ENCODE data around the gene CDIPT. TPM values are rescaled to one million over a fixed set of nuclear protein-coding genes. Genes with fewer than 3 reads are reported as not detected.
A peak's percentile ranks its signal among the peaks of the same experiment; 100 is the strongest.
"Not testable (repeated sequence)": the region's sequence is repeated elsewhere in the genome, so short reads cannot be mapped to it uniquely, and the experiment has no call there.

CDIPT gene
- polyA plus RNA-seq (ENCODE audit: insufficient read depth in 1 of 5, insufficient read length in 5 of 5, low replicate concordance in 1 of 5) = 10 to 100 TPM; 62.4 to 94.6 (median 84.3) TPM
- long read RNA-seq, donor 1, transcript CDIPT-201 (6 exons, 2,353 nt) = major isoform, 27 of 46 reads
- long read RNA-seq, donor 1, partial matches to known transcripts = 16 of 46 reads
- long read RNA-seq, donor 1, other reads (novel, unspliced or antisense) = 0 of 46 reads
- long read RNA-seq, donor 2, transcript CDIPT-201 (6 exons, 2,353 nt) = major isoform, 23 of 25 reads
- long read RNA-seq, donor 2, partial matches to known transcripts = 0 of 25 reads
- long read RNA-seq, donor 2, other reads (novel, unspliced or antisense) = 0 of 25 reads
- long read RNA-seq, donor 3, transcript CDIPT-201 (6 exons, 2,353 nt) = major isoform, 10 of 22 reads
- long read RNA-seq, donor 3, partial matches to known transcripts = 7 of 22 reads
- long read RNA-seq, donor 3, other reads (novel, unspliced or antisense) = 0 of 22 reads
- long read RNA-seq, donor 4, transcript CDIPT-201 (6 exons, 2,353 nt) = major isoform, 16 of 22 reads
- long read RNA-seq, donor 4, partial matches to known transcripts = 5 of 22 reads
- long read RNA-seq, donor 4, other reads (novel, unspliced or antisense) = 0 of 22 reads
- long read RNA-seq, donor 5, transcript CDIPT-201 (6 exons, 2,353 nt) = major isoform, 23 of 37 reads
- long read RNA-seq, donor 5, partial matches to known transcripts = 10 of 37 reads
- long read RNA-seq, donor 5, other reads (novel, unspliced or antisense) = 0 of 37 reads
- long read RNA-seq, donor 6, transcript CDIPT-201 (6 exons, 2,353 nt) = major isoform, 36 of 46 reads
- long read RNA-seq, donor 6, partial matches to known transcripts = 7 of 46 reads
- long read RNA-seq, donor 6, other reads (novel, unspliced or antisense) = 0 of 46 reads
- long read RNA-seq, donor 7, transcript CDIPT-201 (6 exons, 2,353 nt) = major isoform, 33 of 37 reads
- long read RNA-seq, donor 7, partial matches to known transcripts = 0 of 37 reads
- long read RNA-seq, donor 7, other reads (novel, unspliced or antisense) = 0 of 37 reads
- long read RNA-seq, donor 8, transcript CDIPT-201 (6 exons, 2,353 nt) = major isoform, 10 of 13 reads
- long read RNA-seq, donor 8, partial matches to known transcripts = 0 of 13 reads
- long read RNA-seq, donor 8, other reads (novel, unspliced or antisense) = 0 of 13 reads

- DNase-seq = peak; percentile 96 to 97
These were observed at the start of gene CDIPT for GRCh38 chr16:29862884-29863668. Gene CDIPT, minus strand, starts transcription at chr16:29863226. Its CDS starts 369 bp downstream, at chr16:29862857.

- no peak for DNase-seq
These were observed 49.1 kb upstream of the CDIPT start for GRCh38 chr16:29912087-29912486.

GRCh38 chr16:29911676-29912010 lies 48.6 kb upstream of the CDIPT start:
- no peak for DNase-seq

GRCh38 chr16:29910819-29911675 lies 48.0 kb upstream of the CDIPT start:
- DNase-seq = no peak

GRCh38 chr16:29909851-29910250 lies 46.8 kb upstream of the CDIPT start:
- not testable (repeated sequence) for DNase-seq

GRCh38 chr16:29909391-29909790 lies 46.4 kb upstream of the CDIPT start:
- DNase-seq = no peak

GRCh38 chr16:29908719-29909220 lies 45.7 kb upstream of the CDIPT start:
- DNase-seq = no peak

- no peak for DNase-seq
These were observed 44.9 kb upstream of the CDIPT start for GRCh38 chr16:29907973-29908372.

GRCh38 chr16:29906520-29907244 lies 43.7 kb upstream of the CDIPT start:
- no peak for DNase-seq

GRCh38 chr16:29905668-29906067 lies 42.6 kb upstream of the CDIPT start:
- no peak for DNase-seq

GRCh38 chr16:29904947-29905346 lies 41.9 kb upstream of the CDIPT start:
- DNase-seq = no peak

GRCh38 chr16:29903590-29903989 lies 40.6 kb upstream of the CDIPT start:
- no peak for DNase-seq

- no peak for DNase-seq
These were observed 38.5 kb upstream of the CDIPT start for GRCh38 chr16:29901607-29901945.

GRCh38 chr16:29900888-29901606 lies 38.0 kb upstream of the CDIPT start:
- no peak for DNase-seq

GRCh38 chr16:29900102-29900887 lies 37.3 kb upstream of the CDIPT start, which contains the start of gene ASPHD1:
Gene ASPHD1, plus strand, starts transcription at chr16:29900488. Its CDS starts 484 bp downstream, at chr16:29900972.
- DNase-seq = peak; percentile 28 to 52

- peak; percentile 64 to 70 for DNase-seq
These were observed 36.6 kb upstream of the CDIPT start, which contains the start of gene SEZ6L2 for GRCh38 chr16:29899516-29900101. Gene SEZ6L2, minus strand, starts transcription at chr16:29899550. Its CDS starts 531 bp downstream, at chr16:29899019.

GRCh38 chr16:29898804-29899515 lies 35.9 kb upstream of the CDIPT start:
- DNase-seq = no peak
